Muscle of arm (tissue), 12 donors: Measurements from ENCODE around the gene MICAL2. TPM values are rescaled to one million over a fixed set of nuclear protein-coding genes. Genes with fewer than 3 reads are reported as not detected.
A peak's percentile ranks its signal among the peaks of the same experiment; 100 is the strongest.

Source experiments
- DNase-seq: peaks from one replicate; pipeline ENCODE4 v3.0.0-alpha.2; 2013
- polyA plus RNA-seq, 12 donors: library from polyadenylated mRNA; unstranded; fragments of 120-200 nt; gene quantifications; one replicate each; pipeline ENCODE4 v1.2.1, GENCODE V29; 2013; ENCODE audit not compliant: insufficient read length in 12 of 12

Gene MICAL2
- polyA plus RNA-seq, 12 donors: 14.1 to 91.3 (median 20.6) TPM; not detected in 1

- DNase-seq: peak; percentile 59
Observed at GRCh38 chr11:12170984-12171383, 60.6 kb downstream of the MICAL2 start.

GRCh38 chr11:12171921-12172320, 61.5 kb downstream of the MICAL2 start:
- DNase-seq: no peak

- DNase-seq: no peak
Observed at GRCh38 chr11:12172493-12173013, 62.2 kb downstream of the MICAL2 start.

GRCh38 chr11:12173111-12173510, 62.7 kb downstream of the MICAL2 start:
- no peak for DNase-seq

- DNase-seq: no peak
Observed at GRCh38 chr11:12174128-12174476, 63.7 kb downstream of the MICAL2 start.

- no peak for DNase-seq
Observed at GRCh38 chr11:12174477-12175143, 64.2 kb downstream of the MICAL2 start.

- DNase-seq: no peak
Observed at GRCh38 chr11:12175694-12176241, 65.4 kb downstream of the MICAL2 start.

- DNase-seq: no peak
Observed at GRCh38 chr11:12176410-12176809, 66.0 kb downstream of the MICAL2 start.

GRCh38 chr11:12177739-12178338, 67.4 kb downstream of the MICAL2 start:
- no peak for DNase-seq

GRCh38 chr11:12179019-12179418, 68.6 kb downstream of the MICAL2 start:
- DNase-seq: no peak

GRCh38 chr11:12179531-12179930, 69.1 kb downstream of the MICAL2 start:
- peak; percentile 35 for DNase-seq

- no peak for DNase-seq
Observed at GRCh38 chr11:12180257-12181205, 70.1 kb downstream of the MICAL2 start.

- peak; percentile 47 for DNase-seq
Observed at GRCh38 chr11:12182302-12182675, 71.9 kb downstream of the MICAL2 start.

GRCh38 chr11:12182676-12183541, 72.5 kb downstream of the MICAL2 start:
- peak; percentile 64 for DNase-seq

- no peak for DNase-seq
Observed at GRCh38 chr11:12183827-12184620, 73.6 kb downstream of the MICAL2 start.

GRCh38 chr11:12184699-12185098, 74.3 kb downstream of the MICAL2 start:
- DNase-seq: no peak

- no peak for DNase-seq
Observed at GRCh38 chr11:12185106-12185690, 74.8 kb downstream of the MICAL2 start.

- no peak for DNase-seq
Observed at GRCh38 chr11:12185914-12186313, 75.5 kb downstream of the MICAL2 start.

GRCh38 chr11:12186701-12187100, 76.3 kb downstream of the MICAL2 start:
- DNase-seq: no peak

GRCh38 chr11:12187399-12187798, 77.0 kb downstream of the MICAL2 start:
- no peak for DNase-seq
